Measurements from ENCODE around the gene RNU6-1. TPM values are rescaled to one million over a fixed set of nuclear protein-coding genes. Genes with fewer than 3 reads are reported as not detected.

RNU6-1 gene
- total RNA-seq, 1 experiment from 2014 or later: not detected

DNA sequence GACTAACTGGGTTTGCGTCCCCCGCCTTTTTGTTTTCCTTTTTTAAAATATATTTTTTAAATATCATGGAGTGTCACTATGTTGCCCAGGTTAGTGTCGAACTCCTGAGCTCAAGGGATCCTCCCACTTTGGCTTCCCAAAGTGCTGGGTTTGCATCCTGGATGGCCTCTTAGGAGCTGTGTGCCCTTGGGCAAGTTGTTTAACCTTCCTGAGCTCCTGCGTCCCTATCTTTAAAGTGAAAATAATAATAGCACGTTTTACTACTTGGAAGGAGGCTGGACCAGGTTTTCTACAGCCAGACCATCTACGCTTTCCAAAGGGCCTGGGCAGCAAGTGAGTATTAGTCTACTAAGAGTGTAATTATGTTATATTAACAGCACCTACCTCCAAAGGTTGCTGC, 44.2 kb upstream of the RNU6-1 start:
- intact Hi-C loops (cut with micrococcal nuclease; ENCODE audit: unreplicated experiment): no loop called here
- DNase-seq (ENCODE audit: low read depth, low spot score) (no peak), ATAC-seq (no peak)
- peaks cover 53% of the 10 kb centered on the region for H3K4me1 ChIP-seq (ENCODE audit: control insufficient read depth, insufficient read depth, low read length)
- H3K4me3 ChIP-seq (ENCODE audit: low read depth in 2 of 2, low read length in 2 of 2): peak overlapping the region; percentile 42 to 67; a peak in 3 of 4 replicates
- no peaks in the 10 kb centered on the region for H3K9me3 ChIP-seq (ENCODE audit: control insufficient read depth, insufficient read depth, low read depth, low read length)
- ChIA-PET POLR2A (no interaction called here), CTCF (no interaction called here)
- no peaks in the 10 kb centered on the region for H3K36me3 ChIP-seq (ENCODE audit: control insufficient read depth, insufficient read depth, low read length)
- no TSS peak for BruUV-seq (replicated peaks)
- H3K27ac ChIP-seq (ENCODE audit: low read length): peak overlapping the region; percentile 92
- TF ChIP-seq SIN3A (IDR thresholded peaks at IDR 0.05; ENCODE audit: borderline replicate concordance, insufficient read depth, low read depth, low read length): no peak
- no peak for TF ChIP-seq POLR2AphosphoS5 (IDR thresholded peaks at IDR 0.05; ENCODE audit: low read depth, low read length)
- in situ Hi-C loops (cut with HindIII; ENCODE audit: low pct_unique_long_range_greater_than_20kb, low sequenced_read_pairs): no loop called here
- no peaks in the 10 kb centered on the region for H3K27me3 ChIP-seq (ENCODE audit: control insufficient read depth, insufficient read depth, low read length)

GRCh38 chr15:67883234-67883773, 43.5 kb upstream of the RNU6-1 start:
- H3K4me3 ChIP-seq (ENCODE audit: low read depth in 2 of 2, low read length in 2 of 2): no peak overlapping the region
- H3K9me3 ChIP-seq (ENCODE audit: control insufficient read depth, insufficient read depth, low read depth, low read length): no peaks in the 10 kb centered on the region
- in situ Hi-C loops (cut with HindIII; ENCODE audit: low pct_unique_long_range_greater_than_20kb, low sequenced_read_pairs): no loop called here
- CTCF ChIA-PET: no interaction called here
- TF ChIP-seq, protein P1, sequence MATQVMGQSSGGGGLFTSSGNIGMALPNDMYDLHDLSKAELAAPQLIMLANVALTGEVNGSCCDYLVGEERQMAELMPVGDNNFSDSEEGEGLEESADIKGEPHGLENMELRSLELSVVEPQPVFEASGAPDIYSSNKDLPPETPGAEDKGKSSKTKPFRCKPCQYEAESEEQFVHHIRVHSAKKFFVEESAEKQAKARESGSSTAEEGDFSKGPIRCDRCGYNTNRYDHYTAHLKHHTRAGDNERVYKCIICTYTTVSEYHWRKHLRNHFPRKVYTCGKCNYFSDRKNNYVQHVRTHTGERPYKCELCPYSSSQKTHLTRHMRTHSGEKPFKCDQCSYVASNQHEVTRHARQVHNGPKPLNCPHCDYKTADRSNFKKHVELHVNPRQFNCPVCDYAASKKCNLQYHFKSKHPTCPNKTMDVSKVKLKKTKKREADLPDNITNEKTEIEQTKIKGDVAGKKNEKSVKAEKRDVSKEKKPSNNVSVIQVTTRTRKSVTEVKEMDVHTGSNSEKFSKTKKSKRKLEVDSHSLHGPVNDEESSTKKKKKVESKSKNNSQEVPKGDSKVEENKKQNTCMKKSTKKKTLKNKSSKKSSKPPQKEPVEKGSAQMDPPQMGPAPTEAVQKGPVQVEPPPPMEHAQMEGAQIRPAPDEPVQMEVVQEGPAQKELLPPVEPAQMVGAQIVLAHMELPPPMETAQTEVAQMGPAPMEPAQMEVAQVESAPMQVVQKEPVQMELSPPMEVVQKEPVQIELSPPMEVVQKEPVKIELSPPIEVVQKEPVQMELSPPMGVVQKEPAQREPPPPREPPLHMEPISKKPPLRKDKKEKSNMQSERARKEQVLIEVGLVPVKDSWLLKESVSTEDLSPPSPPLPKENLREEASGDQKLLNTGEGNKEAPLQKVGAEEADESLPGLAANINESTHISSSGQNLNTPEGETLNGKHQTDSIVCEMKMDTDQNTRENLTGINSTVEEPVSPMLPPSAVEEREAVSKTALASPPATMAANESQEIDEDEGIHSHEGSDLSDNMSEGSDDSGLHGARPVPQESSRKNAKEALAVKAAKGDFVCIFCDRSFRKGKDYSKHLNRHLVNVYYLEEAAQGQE (IDR thresholded peaks at IDR 0.05; ENCODE audit: insufficient read depth in 1 of 2, low read depth in 2 of 2, low read length in 1 of 2): no peak
- TF ChIP-seq SIN3A (IDR thresholded peaks at IDR 0.05; ENCODE audit: borderline replicate concordance, insufficient read depth, low read depth, low read length) (no peak), CTCF (IDR thresholded peaks at IDR 0.05) (no peak), TCF7L2 (IDR thresholded peaks at IDR 0.05; ENCODE audit: low read depth, low read length) (no peak), POLR2AphosphoS5 (IDR thresholded peaks at IDR 0.05; ENCODE audit: low read depth, low read length) (no peak)
- POLR2A ChIA-PET: no interaction called here
- no peaks in the 10 kb centered on the region for H3K36me3 ChIP-seq (ENCODE audit: control insufficient read depth, insufficient read depth, low read length)
- no TSS peak for BruUV-seq (replicated peaks)
- peak; percentile 9; the same call in 1 of the 2 replicates for ATAC-seq
- peaks cover 53% of the 10 kb centered on the region for H3K4me1 ChIP-seq (ENCODE audit: control insufficient read depth, insufficient read depth, low read length)
- intact Hi-C loops (cut with micrococcal nuclease; ENCODE audit: unreplicated experiment): no loop called here
- peak overlapping the region; percentile 92 for H3K27ac ChIP-seq (ENCODE audit: low read length)
- H3K27me3 ChIP-seq (ENCODE audit: control insufficient read depth, insufficient read depth, low read length): no peaks in the 10 kb centered on the region
- DNase-seq (ENCODE audit: low read depth, low spot score): no peak

GRCh38 chr15:67882487-67883233, 42.8 kb upstream of the RNU6-1 start:
- POLR2A ChIA-PET: no interaction called here
- in situ Hi-C loops (cut with HindIII; ENCODE audit: low pct_unique_long_range_greater_than_20kb, low sequenced_read_pairs): no loop called here
- no peaks in the 10 kb centered on the region for H3K27me3 ChIP-seq (ENCODE audit: control insufficient read depth, insufficient read depth, low read length)
- CTCF ChIA-PET: interaction anchor here (0.7 kb wide), 1 partner anchor 137 kb away, joined by 3 read pairs; no protein-coding TSS in a partner anchor
- no peak overlapping the region for H3K4me3 ChIP-seq (ENCODE audit: low read depth in 2 of 2, low read length in 2 of 2)
- no peaks in the 10 kb centered on the region for H3K9me3 ChIP-seq (ENCODE audit: control insufficient read depth, insufficient read depth, low read depth, low read length)
- ATAC-seq (no peak), DNase-seq (ENCODE audit: low read depth, low spot score) (no peak)
- no TSS peak for BruUV-seq (replicated peaks)
- intact Hi-C loops (cut with micrococcal nuclease; ENCODE audit: unreplicated experiment): no loop called here
- H3K4me1 ChIP-seq (ENCODE audit: control insufficient read depth, insufficient read depth, low read length): peaks cover 51% of the 10 kb centered on the region
- peak overlapping the region; percentile 92 for H3K27ac ChIP-seq (ENCODE audit: low read length)
- no peaks in the 10 kb centered on the region for H3K36me3 ChIP-seq (ENCODE audit: control insufficient read depth, insufficient read depth, low read length)
- TF ChIP-seq CTCF (IDR thresholded peaks at IDR 0.05) (no peak), POLR2AphosphoS5 (IDR thresholded peaks at IDR 0.05; ENCODE audit: low read depth, low read length) (no peak), SIN3A (IDR thresholded peaks at IDR 0.05; ENCODE audit: borderline replicate concordance, insufficient read depth, low read depth, low read length) (no peak)
- TF ChIP-seq, protein P1 (IDR thresholded peaks at IDR 0.05; ENCODE audit: insufficient read depth in 1 of 2, low read depth in 2 of 2, low read length in 1 of 2): no peak
